Urinary bladder (tissue), 4 donors: ENCODE data around the gene FYN. TPM values are rescaled to one million over a fixed set of nuclear protein-coding genes. Genes with fewer than 3 reads are reported as not detected.

ENCODE experiments used
- DNase-seq: peaks from one replicate; pipeline ENCODE4 v3.0.0-alpha.2; 2015; ENCODE audit errors: extremely low spot score
- H3K27ac ChIP-seq: one replicate; pipeline ENCODE4 v1.5.1; 2013; ENCODE audit warnings: low read depth, mild to moderate bottlenecking, moderate library complexity
- H3K36me3 ChIP-seq: one replicate; pipeline ENCODE4 v1.6.1; 2013; ENCODE audit warnings: mild to moderate bottlenecking, moderate library complexity; ENCODE audit not compliant: insufficient read depth
- H3K4me1 ChIP-seq: one replicate; pipeline ENCODE4 v1.6.1; 2013; ENCODE audit warnings: mild to moderate bottlenecking, moderate library complexity; ENCODE audit not compliant: insufficient read depth
- H3K4me3 ChIP-seq: one replicate; pipeline ENCODE4 v1.5.1; 2013; ENCODE audit warnings: low read depth, low read length
- WGBS: extraction: QIAGEN DNeasy Blood & Tissue Kit; methylation state at CpG from one replicate; pipeline ENCODE4 v1.1.7; 2013; 5-methylcytosine and 5-hydroxymethylcytosine counted together
- polyA plus RNA-seq: library from polyadenylated mRNA; stranded (reverse); fragments of 200-250 nt; gene quantifications from one replicate; pipeline ENCODE4 v1.2.3, GENCODE V29; 2013
- total RNA-seq: library from RNA; depleted of rRNA; stranded (reverse); fragments of >200 nt; gene quantifications from one replicate; pipeline ENCODE4 v1.2.3, GENCODE V29; 2014
- donor health status: healthy with polysubstance abuse.
- donor health status: healthy.

Gene FYN
- total and polyA plus RNA-seq, 2 donors, result 91.5 to 201 TPM

GRCh38 chr6:111772381-111772780, 100.9 kb downstream of the FYN start:
- DNase-seq, result no peak
- 98% methylated on average over 1 of the region's 1 CpG for WGBS
- Histone ChIP-seq H3K4me3 (no peak overlapping the region), H3K4me1 (no peaks in the 10 kb centered on the region), H3K27ac (no peak overlapping the region), H3K36me3 (no peaks in the 10 kb centered on the region)

- DNase-seq, result no peak
- 95% methylated on average over 5 of the region's 5 CpGs for WGBS
- Histone ChIP-seq H3K4me3 (no peak overlapping the region), H3K27ac (no peak overlapping the region), H3K4me1 (no peaks in the 10 kb centered on the region), H3K36me3 (no peaks in the 10 kb centered on the region)
Observed at GRCh38 chr6:111771629-111772028, 101.6 kb downstream of the FYN start.

- Histone ChIP-seq H3K27ac (no peak overlapping the region), H3K4me1 (no peaks in the 10 kb centered on the region), H3K36me3 (no peaks in the 10 kb centered on the region), H3K4me3 (no peak overlapping the region)
- DNase-seq, result no peak
Observed at GRCh38 chr6:111771094-111771432, 102.2 kb downstream of the FYN start.

GRCh38 chr6:111770263-111771093, 102.8 kb downstream of the FYN start:
- DNase-seq, result no peak

GRCh38 chr6:111769365-111770152, 103.7 kb downstream of the FYN start:
- no peak overlapping the region for H3K4me3 ChIP-seq
- no peak for DNase-seq
- no peaks in the 10 kb centered on the region for H3K4me1 ChIP-seq
- H3K27ac ChIP-seq, result no peak overlapping the region
- WGBS, result 80% methylated on average over 1 of the region's 1 CpG
- no peaks in the 10 kb centered on the region for H3K36me3 ChIP-seq

More at GRCh38 chr6:111770263-111771093, 102.8 kb downstream of the FYN start:
- WGBS, result 95% methylated on average over 6 of the region's 6 CpGs
- Histone ChIP-seq H3K36me3 (no peaks in the 10 kb centered on the region), H3K4me3 (no peak overlapping the region), H3K4me1 (no peaks in the 10 kb centered on the region), H3K27ac (no peak overlapping the region)

GRCh38 chr6:111768431-111768770, 104.9 kb downstream of the FYN start:
- no peak for DNase-seq
- Histone ChIP-seq H3K4me1 (no peaks in the 10 kb centered on the region), H3K4me3 (no peak overlapping the region), H3K36me3 (no peaks in the 10 kb centered on the region), H3K27ac (no peak overlapping the region)
- WGBS, result 96% methylated on average over 2 of the region's 2 CpGs

- no peak for DNase-seq
- Histone ChIP-seq H3K36me3 (no peaks in the 10 kb centered on the region), H3K27ac (no peak overlapping the region), H3K4me1 (no peaks in the 10 kb centered on the region), H3K4me3 (no peak overlapping the region)
- WGBS, result 58% methylated on average over 5 of the region's 5 CpGs
Observed at GRCh38 chr6:111767752-111768430, 105.4 kb downstream of the FYN start.

- Histone ChIP-seq H3K36me3 (no peaks in the 10 kb centered on the region), H3K4me1 (no peaks in the 10 kb centered on the region), H3K4me3 (no peak overlapping the region), H3K27ac (no peak overlapping the region)
- WGBS, result 72% methylated on average over 5 of the region's 5 CpGs
- DNase-seq, result no peak
Observed at GRCh38 chr6:111766201-111766857, 106.9 kb downstream of the FYN start.

- Histone ChIP-seq H3K4me3 (no peak overlapping the region), H3K27ac (no peak overlapping the region), H3K36me3 (no peaks in the 10 kb centered on the region), H3K4me1 (no peaks in the 10 kb centered on the region)
- DNase-seq, result no peak
- 92% methylated on average over 1 of the region's 1 CpG for WGBS
Observed at GRCh38 chr6:111765763-111766162, 107.5 kb downstream of the FYN start.

GRCh38 chr6:111764238-111765175, 108.7 kb downstream of the FYN start:
- WGBS, result 80% methylated on average over 13 of the region's 13 CpGs
- Histone ChIP-seq H3K36me3 (no peaks in the 10 kb centered on the region), H3K27ac (no peak overlapping the region), H3K4me3 (no peak overlapping the region), H3K4me1 (no peaks in the 10 kb centered on the region)
- DNase-seq, result no peak

GRCh38 chr6:111763381-111763780, 109.9 kb downstream of the FYN start:
- Histone ChIP-seq H3K36me3 (no peaks in the 10 kb centered on the region), H3K4me1 (no peaks in the 10 kb centered on the region), H3K27ac (no peak overlapping the region), H3K4me3 (no peak overlapping the region)
- DNase-seq, result no peak
- WGBS, result 61% methylated on average over 2 of the region's 2 CpGs

- H3K4me3 ChIP-seq, result no peak overlapping the region
- no peaks in the 10 kb centered on the region for H3K4me1 ChIP-seq
- no peak for DNase-seq
- no peaks in the 10 kb centered on the region for H3K36me3 ChIP-seq
- H3K27ac ChIP-seq, result no peak overlapping the region
- WGBS, result 60% methylated on average over 7 of the region's 7 CpGs
Observed at GRCh38 chr6:111761783-111762312, 111.4 kb downstream of the FYN start.
